HEK293 (cell line): Measurements from ENCODE around the gene MSI1.

Experiments used
- CTCF ChIA-PET: fragments of 350-600 bp; formaldehyde crosslinking; extraction: SDS; loops from one replicate; lab custom pipeline; 2021; ENCODE audit warnings: antibody characterized with exemption; lab: Yijun Ruan, JAX
- POLR2A ChIA-PET: fragments of 300-600 bp; formaldehyde crosslinking; extraction: SDS; loops from one replicate; lab custom pipeline; 2020; ENCODE audit warnings: antibody characterized with exemption, inconsistent platforms; lab: Yijun Ruan, JAX
- H3K27ac ChIP-seq: fragments of 200-500 bp; sonication (Bioruptor generic); 2 replicates; pipeline ENCODE4 v1.5.1; 2014; ENCODE audit warnings: low read depth, low read length, control low read depth, inconsistent platforms; ENCODE audit errors: extremely low read depth
- H3K36me3 ChIP-seq, 2 experiments: fragments of 200-500 bp in 1 of 2; sonication (Bioruptor generic) in 1 of 2; 1 replicate in 1 of 2; 2 replicates in 1 of 2; pipeline ENCODE4 v1.5.1; 2014 to 2017; ENCODE audit warnings: inconsistent platforms in 2 of 2, low read length in 2 of 2; ENCODE audit not compliant: control insufficient read depth in 2 of 2, insufficient read depth in 1 of 2
- H3K4me1 ChIP-seq: fragments of 200-500 bp; sonication (Bioruptor generic); 2 replicates; pipeline ENCODE4 v1.5.1; 2014; ENCODE audit warnings: mild to moderate bottlenecking, low read length, inconsistent platforms; ENCODE audit not compliant: control insufficient read depth, insufficient read depth
- H3K4me3 ChIP-seq: 2 replicates; pipeline ENCODE4 v1.5.1; 2011; ENCODE audit warnings: low read depth, mild to moderate bottlenecking, control low read depth, low read length, moderate library complexity
- H3K9me3 ChIP-seq: fragments of 200-500 bp; sonication (Bioruptor generic); 2 replicates; pipeline ENCODE4 v1.5.1; 2014; ENCODE audit warnings: low read depth, low read length, inconsistent platforms; ENCODE audit not compliant: control insufficient read depth, insufficient read depth
- HIC1 ChIP-seq: fragments of 450-650 bp; formaldehyde crosslinking; IDR thresholded peaks from 2 replicates; pipeline ENCODE4 v1.5.1; 2016; ENCODE audit warnings: missing biosample characterization, missing genetic modification characterization
- HOXD13 ChIP-seq: sonication (generic); formaldehyde crosslinking; IDR thresholded peaks from 2 replicates; pipeline ENCODE4 v1.8.0; 2022; ENCODE audit warnings: missing genetic modification reagents, borderline replicate concordance
- PRDM10 ChIP-seq: fragments of 450-650 bp; formaldehyde crosslinking; IDR thresholded peaks from 2 replicates; pipeline ENCODE4 v1.5.1; 2016; ENCODE audit warnings: missing biosample characterization, missing genetic modification characterization
- SP3 ChIP-seq: fragments of 450-650 bp; formaldehyde crosslinking; IDR thresholded peaks from 2 replicates; pipeline ENCODE4 v1.5.1; 2016; ENCODE audit warnings: missing biosample characterization, missing genetic modification characterization
- YY2 ChIP-seq: fragments of 450-650 bp; formaldehyde crosslinking; IDR thresholded peaks from 2 replicates; pipeline ENCODE4 v1.5.1; 2016; ENCODE audit warnings: missing biosample characterization, missing genetic modification characterization
- ZBTB48 ChIP-seq: fragments of 450-650 bp; formaldehyde crosslinking; IDR thresholded peaks from 2 replicates; pipeline ENCODE4 v1.5.1; 2016; ENCODE audit warnings: missing biosample characterization, missing genetic modification characterization
- ZNF10 ChIP-seq: fragments of 450-650 bp; formaldehyde crosslinking; IDR thresholded peaks from 2 replicates; pipeline ENCODE4 v1.5.1; 2017; ENCODE audit warnings: missing biosample characterization, missing genetic modification characterization
- ZNF184 ChIP-seq: fragments of 450-650 bp; IDR thresholded peaks from 2 replicates; pipeline ENCODE4 v1.5.1; 2018; ENCODE audit warnings: missing biosample characterization, mild to moderate bottlenecking, missing genetic modification characterization
- ZNF214 ChIP-seq: fragments of 450-650 bp; formaldehyde crosslinking; IDR thresholded peaks from 2 replicates; pipeline ENCODE4 v1.5.1; 2017; ENCODE audit warnings: missing biosample characterization, mild to moderate bottlenecking, missing genetic modification characterization, borderline replicate concordance
- ZNF324 ChIP-seq: fragments of 450-650 bp; formaldehyde crosslinking; IDR thresholded peaks from 2 replicates; pipeline ENCODE4 v1.5.1; 2016; ENCODE audit warnings: missing biosample characterization, missing genetic modification characterization
- ZNF37A ChIP-seq: fragments of 450-650 bp; IDR thresholded peaks from 2 replicates; pipeline ENCODE4 v1.5.1; 2018; ENCODE audit warnings: missing biosample characterization, missing genetic modification characterization
- ZNF473 ChIP-seq: fragments of 450-650 bp; formaldehyde crosslinking; IDR thresholded peaks from 2 replicates; pipeline ENCODE4 v1.5.1; 2017; ENCODE audit warnings: missing biosample characterization, missing genetic modification characterization
- ZNF518A ChIP-seq: fragments of 450-650 bp; formaldehyde crosslinking; conservative IDR thresholded peaks from 2 replicates; pipeline ENCODE4 v1.5.1; 2016; ENCODE audit warnings: low read depth, missing biosample characterization, missing genetic modification characterization
- ZNF530 ChIP-seq: fragments of 450-650 bp; formaldehyde crosslinking; IDR thresholded peaks from 2 replicates; pipeline ENCODE4 v1.5.1; 2016; ENCODE audit warnings: low read depth, missing biosample characterization, missing genetic modification characterization
- ZNF558 ChIP-seq: fragments of 450-650 bp; formaldehyde crosslinking; IDR thresholded peaks from 2 replicates; pipeline ENCODE4 v1.5.1; 2016; ENCODE audit warnings: missing biosample characterization, missing genetic modification characterization
- ZNF639 ChIP-seq: fragments of 450-650 bp; formaldehyde crosslinking; IDR thresholded peaks from 2 replicates; pipeline ENCODE4 v1.5.1; 2016; ENCODE audit warnings: missing biosample characterization, missing genetic modification characterization
- ZNF768 ChIP-seq: fragments of 450-650 bp; formaldehyde crosslinking; IDR thresholded peaks from 2 replicates; pipeline ENCODE4 v1.5.1; 2018; ENCODE audit warnings: missing biosample characterization, mild to moderate bottlenecking, missing genetic modification characterization
- ZNF785 ChIP-seq: fragments of 450-650 bp; formaldehyde crosslinking; IDR thresholded peaks from 2 replicates; pipeline ENCODE4 v1.5.1; 2016; ENCODE audit warnings: missing biosample characterization, missing genetic modification characterization
- ZSCAN30 ChIP-seq: fragments of 450-650 bp; IDR thresholded peaks from 2 replicates; pipeline ENCODE4 v1.5.1; 2018; ENCODE audit warnings: missing biosample characterization, mild to moderate bottlenecking, missing genetic modification characterization, moderate library complexity

The MSI1 gene

GRCh38 chr12:120350576-120351350, 18.2 kb downstream of the MSI1 start:
- no peak overlapping the region for H3K27ac ChIP-seq
- TF ChIP-seq ZNF518A (tag by site-specific recombination) (no peak), ZBTB48 (tag by site-specific recombination) (no peak), ZNF473 (tag by site-specific recombination) (no peak), ZNF324 (no peak), ZNF37A (no peak), ZNF10 (no peak), ZNF184 (tag by site-specific recombination) (no peak), ZNF558 (tag by site-specific recombination) (no peak), ZNF530 (tag by site-specific recombination) (no peak)
- H3K4me3 ChIP-seq: no peak overlapping the region
- ChIA-PET POLR2A (interaction anchor here (1.3 kb wide), 1 partner anchor 86 kb away, joined by 3 read pairs; no protein-coding TSS in a partner anchor), CTCF (interaction anchor here (0.5 to 0.6 kb wide), 2 partner anchors 12 to 86 kb away, joined by 3 to 4 read pairs; no protein-coding TSS in a partner anchor)
- H3K4me1 ChIP-seq: no peaks in the 10 kb centered on the region
- H3K9me3 ChIP-seq: no peaks in the 10 kb centered on the region
- peaks cover 35 to 72% of the 10 kb centered on the region in 2 experiments for H3K36me3 ChIP-seq

- TF ChIP-seq PRDM10 (no peak), YY2 (tag by site-specific recombination) (no peak), HIC1 (tag by site-specific recombination) (no peak), ZNF639 (tag by site-specific recombination) (no peak), HOXD13 (no peak), SP3 (no peak), ZNF768 (tag by site-specific recombination) (no peak), ZNF214 (tag by site-specific recombination) (no peak), ZNF785 (no peak), ZSCAN30 (tag by site-specific recombination) (no peak)
- ChIA-PET POLR2A (interaction anchor here (1.1 kb wide), 1 partner anchor 83 kb away, joined by 4 read pairs; no protein-coding TSS in a partner anchor), CTCF (interaction anchor here (0.6 to 2.0 kb wide), 3 partner anchors 19 to 82 kb away, joined by 3 to 10 read pairs (median 4); no protein-coding TSS in a partner anchor)
- Histone ChIP-seq H3K4me1 (no peaks in the 10 kb centered on the region), H3K4me3 (no peak overlapping the region), H3K9me3 (no peaks in the 10 kb centered on the region), H3K36me3 (peaks cover 10 to 68% of the 10 kb centered on the region in 2 experiments), H3K27ac (no peak overlapping the region)
These were observed 21.2 kb downstream of the MSI1 start for GRCh38 chr12:120347766-120348165.
